Measurements from ENCODE around the gene CEP43. TPM values are rescaled to one million over a fixed set of nuclear protein-coding genes. Genes with fewer than 3 reads are reported as not detected.
"Not testable (repeated sequence)": the region's sequence is repeated elsewhere in the genome, so short reads cannot be mapped to it uniquely, and the experiment has no call there.

Gene CEP43, protein sequence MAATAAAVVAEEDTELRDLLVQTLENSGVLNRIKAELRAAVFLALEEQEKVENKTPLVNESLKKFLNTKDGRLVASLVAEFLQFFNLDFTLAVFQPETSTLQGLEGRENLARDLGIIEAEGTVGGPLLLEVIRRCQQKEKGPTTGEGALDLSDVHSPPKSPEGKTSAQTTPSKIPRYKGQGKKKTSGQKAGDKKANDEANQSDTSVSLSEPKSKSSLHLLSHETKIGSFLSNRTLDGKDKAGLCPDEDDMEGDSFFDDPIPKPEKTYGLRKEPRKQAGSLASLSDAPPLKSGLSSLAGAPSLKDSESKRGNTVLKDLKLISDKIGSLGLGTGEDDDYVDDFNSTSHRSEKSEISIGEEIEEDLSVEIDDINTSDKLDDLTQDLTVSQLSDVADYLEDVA
- total RNA-seq, result 10 to 100 TPM; 20.2 to 21.3 TPM

DNA sequence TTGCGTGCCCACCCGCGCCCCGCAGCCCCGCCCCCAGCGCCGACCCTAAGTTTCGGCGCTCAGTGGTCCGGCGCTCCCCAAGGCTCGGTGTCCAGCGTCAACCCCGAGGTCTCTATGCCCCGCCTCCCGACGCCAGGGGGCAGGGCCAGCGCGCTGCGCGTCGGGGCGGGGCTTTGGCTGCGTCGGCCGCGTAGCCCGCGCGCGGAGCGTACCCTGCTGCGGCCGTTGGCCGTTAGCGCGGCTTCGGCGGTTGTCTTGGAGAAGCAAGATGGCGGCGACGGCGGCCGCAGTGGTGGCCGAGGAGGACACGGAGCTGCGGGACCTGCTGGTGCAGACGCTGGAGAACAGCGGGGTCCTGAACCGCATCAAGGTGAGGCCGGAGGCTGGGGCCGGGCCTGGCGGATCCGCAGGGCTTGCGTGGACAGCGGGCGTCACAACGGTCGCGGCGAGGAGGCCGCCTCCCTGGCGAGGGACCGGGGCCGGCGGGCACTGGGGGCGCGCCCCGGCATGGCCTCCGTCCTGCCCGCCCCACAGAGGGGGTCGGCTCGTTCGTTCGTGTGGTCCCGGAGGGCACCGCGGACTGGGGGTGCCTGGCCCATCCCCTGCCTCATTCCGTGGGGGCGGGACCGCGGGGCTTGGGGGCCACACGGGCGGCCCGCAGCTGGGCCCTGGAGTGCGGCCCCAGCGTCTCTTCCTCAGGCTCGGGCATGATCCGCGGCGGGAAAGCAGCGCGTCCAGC is at the start of gene CEP43:
Gene CEP43, plus strand, starts transcription at position 253 of the 739 bp plus-strand sequence. Its CDS starts 16 bp downstream, at position 269.
- CTCF ChIA-PET, result interaction anchor here (0.9 to 3.5 kb wide), 11 partner anchors 9 to 352 kb away, joined by 3 to 17 read pairs (median 5); partner anchors contain the start of gene RNASET2
- peak within 1 kb of the TSS; percentile 85 for H3K4me3 Mint-ChIP-seq
- POLR2A ChIA-PET, result interaction anchor here (0.6 to 2.7 kb wide), 5 partner anchors 11 to 95 kb away, joined by 3 to 16 read pairs (median 6); partner anchors contain the start of gene RNASET2
- H3K27ac Mint-ChIP-seq, result peak within 1 kb of the TSS; percentile 87
- TF ChIP-seq, protein P1, sequence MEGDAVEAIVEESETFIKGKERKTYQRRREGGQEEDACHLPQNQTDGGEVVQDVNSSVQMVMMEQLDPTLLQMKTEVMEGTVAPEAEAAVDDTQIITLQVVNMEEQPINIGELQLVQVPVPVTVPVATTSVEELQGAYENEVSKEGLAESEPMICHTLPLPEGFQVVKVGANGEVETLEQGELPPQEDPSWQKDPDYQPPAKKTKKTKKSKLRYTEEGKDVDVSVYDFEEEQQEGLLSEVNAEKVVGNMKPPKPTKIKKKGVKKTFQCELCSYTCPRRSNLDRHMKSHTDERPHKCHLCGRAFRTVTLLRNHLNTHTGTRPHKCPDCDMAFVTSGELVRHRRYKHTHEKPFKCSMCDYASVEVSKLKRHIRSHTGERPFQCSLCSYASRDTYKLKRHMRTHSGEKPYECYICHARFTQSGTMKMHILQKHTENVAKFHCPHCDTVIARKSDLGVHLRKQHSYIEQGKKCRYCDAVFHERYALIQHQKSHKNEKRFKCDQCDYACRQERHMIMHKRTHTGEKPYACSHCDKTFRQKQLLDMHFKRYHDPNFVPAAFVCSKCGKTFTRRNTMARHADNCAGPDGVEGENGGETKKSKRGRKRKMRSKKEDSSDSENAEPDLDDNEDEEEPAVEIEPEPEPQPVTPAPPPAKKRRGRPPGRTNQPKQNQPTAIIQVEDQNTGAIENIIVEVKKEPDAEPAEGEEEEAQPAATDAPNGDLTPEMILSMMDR (IDR thresholded peaks at IDR 0.05), result no peak
- H3K9me3 Mint-ChIP-seq, result no peaks in the 10 kb centered on the region
- peaks cover 24% of the 10 kb centered on the region for H3K4me1 Mint-ChIP-seq (ENCODE audit: low read depth)
- H3K36me3 Mint-ChIP-seq (ENCODE audit: low read depth), result peaks cover 20% of the 10 kb centered on the region
- intact Hi-C loops (cut with micrococcal nuclease), result no loop called here
- no peaks in the 10 kb centered on the region for H3K27me3 Mint-ChIP-seq
- DNase-seq (peak; percentile 92), ATAC-seq (peak; percentile 97)

DNA sequence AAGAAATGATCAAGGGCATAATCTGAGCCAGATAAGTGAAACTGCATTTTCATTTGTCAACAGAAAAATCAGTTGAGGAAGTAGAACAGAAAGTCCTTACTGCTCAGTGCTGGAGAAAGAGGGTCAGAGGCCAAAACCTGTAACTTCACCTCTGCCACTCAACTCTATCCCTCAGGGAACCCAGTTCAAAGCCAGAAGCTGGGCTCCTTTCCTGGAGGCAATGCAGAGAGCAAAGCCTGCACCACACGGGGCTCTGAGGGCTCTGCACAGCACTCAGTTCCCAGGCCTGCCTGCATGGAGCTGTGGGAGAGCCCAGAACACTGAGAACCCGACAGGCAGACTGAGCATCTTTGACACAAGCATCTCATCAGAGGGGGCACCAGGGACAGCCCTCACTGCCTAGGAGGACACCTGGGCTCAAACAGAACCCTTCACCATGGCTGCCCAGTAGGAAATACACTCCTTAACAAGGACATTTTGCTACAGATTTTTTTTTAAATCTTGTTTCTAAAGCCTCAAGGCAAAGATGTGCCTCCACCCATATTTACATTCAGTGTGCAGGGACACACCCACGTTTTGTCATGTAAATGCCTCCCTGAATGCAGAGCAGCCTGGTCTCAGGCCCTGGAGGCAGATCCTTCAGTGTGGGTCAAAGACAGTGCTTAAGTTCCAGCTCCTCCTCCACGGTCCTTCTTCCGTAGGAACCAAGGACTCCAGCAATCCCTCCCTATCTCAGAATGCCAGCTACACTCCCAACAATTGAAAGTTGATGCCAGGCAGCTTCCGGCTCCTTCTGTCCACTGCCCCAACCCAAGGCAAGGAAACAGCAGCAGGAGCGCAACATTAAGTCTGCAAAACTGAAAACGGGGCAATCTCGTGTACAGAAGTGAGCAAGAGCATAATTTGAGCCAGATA is 49.4 kb upstream of the CEP43 start:
- no peaks in the 10 kb centered on the region for H3K27me3 Mint-ChIP-seq
- H3K36me3 Mint-ChIP-seq (ENCODE audit: low read depth), result peaks cover 56% of the 10 kb centered on the region
- H3K4me1 Mint-ChIP-seq (ENCODE audit: low read depth), result peaks cover 52% of the 10 kb centered on the region
- no peaks in the 10 kb centered on the region for H3K9me3 Mint-ChIP-seq
- TF ChIP-seq, protein P1 (IDR thresholded peaks at IDR 0.05), result no peak
- DNase-seq (no peak), ATAC-seq (no peak)
- H3K4me3 Mint-ChIP-seq, result peak overlapping the region; percentile 42
- intact Hi-C loops (cut with micrococcal nuclease), result loop anchor here (2.0 kb wide), 1 partner anchor 163 kb away; no protein-coding TSS in a partner anchor
- ChIA-PET POLR2A (interaction anchor here (1.1 to 1.2 kb wide), 2 partner anchors 22 to 42 kb away, joined by 3 to 4 read pairs; no protein-coding TSS in a partner anchor), CTCF (interaction anchor here (0.8 to 3.1 kb wide), 3 partner anchors 12 to 39 kb away, joined by 3 to 13 read pairs (median 5); no protein-coding TSS in a partner anchor)
- peak overlapping the region; percentile 79 for H3K27ac Mint-ChIP-seq

DNA sequence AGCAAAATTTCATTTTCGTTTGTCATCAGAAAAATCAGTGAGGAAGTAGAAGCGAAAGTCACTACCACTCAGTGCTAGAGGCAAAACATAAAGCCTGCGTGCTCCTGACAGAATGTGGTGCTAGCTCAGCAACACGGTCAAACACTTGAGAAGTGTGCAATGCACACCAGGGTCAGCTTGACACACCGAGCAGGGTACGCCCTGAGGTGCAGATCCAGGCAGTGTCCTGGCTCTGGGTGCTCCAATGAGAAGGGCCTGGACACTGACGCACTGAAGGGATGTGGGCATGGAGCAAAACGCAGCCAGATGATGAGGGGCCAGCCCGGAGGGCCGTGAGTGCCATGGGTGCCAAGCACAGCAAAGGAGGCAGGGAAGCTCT is 48.8 kb upstream of the CEP43 start:
- intact Hi-C loops (cut with micrococcal nuclease), result loop anchor here (2.0 kb wide), 1 partner anchor 164 kb away; no protein-coding TSS in a partner anchor
- peak overlapping the region; percentile 79 for H3K27ac Mint-ChIP-seq
- no peak for DNase-seq
- peak overlapping the region; percentile 42 for H3K4me3 Mint-ChIP-seq
- TF ChIP-seq, protein P1 (IDR thresholded peaks at IDR 0.05), result no peak
- no peaks in the 10 kb centered on the region for H3K27me3 Mint-ChIP-seq
- CTCF ChIA-PET, result interaction anchor here (0.8 to 3.1 kb wide), 5 partner anchors 13 to 110 kb away, joined by 3 to 13 read pairs (median 4); no protein-coding TSS in a partner anchor
- peaks cover 56% of the 10 kb centered on the region for H3K4me1 Mint-ChIP-seq (ENCODE audit: low read depth)
- H3K9me3 Mint-ChIP-seq, result no peaks in the 10 kb centered on the region
- POLR2A ChIA-PET, result interaction anchor here (1.1 to 1.2 kb wide), 2 partner anchors 22 to 43 kb away, joined by 3 to 4 read pairs; no protein-coding TSS in a partner anchor
- H3K36me3 Mint-ChIP-seq (ENCODE audit: low read depth), result peaks cover 56% of the 10 kb centered on the region
- no peak for ATAC-seq

DNA sequence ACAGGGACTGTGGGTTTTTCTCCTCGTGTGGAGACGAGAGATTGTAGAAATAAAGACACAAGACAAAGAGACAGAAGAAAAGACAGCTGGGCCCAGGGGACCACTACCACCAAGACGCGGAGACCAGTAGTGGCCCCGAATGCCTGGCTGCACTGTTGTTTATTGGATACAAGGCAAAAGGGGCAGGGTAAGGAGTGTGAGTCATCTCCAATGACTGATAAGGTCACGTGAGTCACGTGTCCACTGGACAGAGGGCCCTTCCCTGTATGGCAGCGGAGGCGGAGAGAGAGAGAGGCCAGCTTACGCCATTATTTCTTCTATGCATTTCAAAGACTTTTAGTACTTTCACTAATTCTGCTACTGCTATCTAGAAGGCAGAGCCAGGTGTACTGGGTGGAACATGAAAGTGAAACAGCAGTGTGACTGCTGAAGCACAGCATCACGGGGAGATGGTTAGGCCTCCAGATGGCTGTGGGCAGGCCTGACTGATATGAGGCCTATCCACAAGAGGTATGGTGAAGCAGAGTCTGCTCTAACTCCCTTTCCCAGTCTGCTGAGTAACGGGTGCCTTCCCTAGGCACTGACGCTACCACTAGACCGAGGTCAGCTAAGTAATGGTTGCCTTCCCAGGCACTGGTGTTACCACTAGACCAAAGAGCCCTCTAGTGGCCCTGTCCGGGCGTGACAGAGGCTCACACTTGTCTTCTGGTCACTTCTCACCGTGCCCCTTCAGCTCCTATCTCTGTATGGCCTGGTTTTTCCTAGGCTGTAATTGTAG is 48.1 kb upstream of the CEP43 start:
- intact Hi-C loops (cut with micrococcal nuclease), result loop anchor here (2.0 kb wide), 1 partner anchor 164 kb away; no protein-coding TSS in a partner anchor
- not testable (repeated sequence) for H3K27me3 Mint-ChIP-seq, H3K9me3 Mint-ChIP-seq
- ATAC-seq (peak; percentile 89), DNase-seq (peak; percentile 88)
- POLR2A ChIA-PET, result interaction anchor here (0.7 to 1.2 kb wide), 3 partner anchors 23 to 43 kb away, joined by 3 to 4 read pairs (median 3); no protein-coding TSS in a partner anchor
- peaks cover 54% of the 10 kb centered on the region for H3K36me3 Mint-ChIP-seq (ENCODE audit: low read depth)
- TF ChIP-seq, protein P1 (IDR thresholded peaks at IDR 0.05), result peak; percentile 66
- CTCF ChIA-PET, result interaction anchor here (0.5 to 3.1 kb wide), 8 partner anchors 13 to 400 kb away, joined by 3 to 13 read pairs (median 4); no protein-coding TSS in a partner anchor
- peak overlapping the region; percentile 42 for H3K4me3 Mint-ChIP-seq
- H3K4me1 Mint-ChIP-seq (ENCODE audit: low read depth), result peaks cover 56% of the 10 kb centered on the region
- peak overlapping the region; percentile 79 for H3K27ac Mint-ChIP-seq
